IMR-90 (cell line): Measurements from ENCODE around the gene ADGRF4. TPM values are rescaled to one million over a fixed set of nuclear protein-coding genes. Genes with fewer than 3 reads are reported as not detected.

ENCODE experiments used
- ATAC-seq: fragments of 200-7000 bp; cut with Tn5 transposase; 2 replicates; pipeline ENCODE4 v1.9.1; 2020; ENCODE audit warnings: low read depth, mild to moderate bottlenecking, moderate library complexity
- BruUV-seq: library from RNA; stranded (reverse); fragments of 400-500 nt; replicated peaks from 2 replicates; lab custom pipeline; 2021; lab: Mats Ljungman, UMichigan
- CTCF ChIA-PET: fragments of 300-600 bp; formaldehyde crosslinking; extraction: SDS; loops from one replicate; lab custom pipeline; 2021; ENCODE audit warnings: antibody characterized with exemption; lab: Yijun Ruan, JAX
- POLR2A ChIA-PET: fragments of 300-600 bp; sonication (Branson Sonifier 250); formaldehyde crosslinking; loops from one replicate; lab custom pipeline; 2022; ENCODE audit warnings: antibody characterized with exemption; ENCODE audit not compliant: unreplicated experiment; lab: Charles Lee
- DNase-seq: peaks from one replicate; pipeline ENCODE4 v3.0.0; 2013
- H2AFZ ChIP-seq: replicated peaks from 2 replicates; pipeline ENCODE3; 2013; ENCODE audit warnings: low read length, mild to moderate bottlenecking; ENCODE audit not compliant: poor library complexity
- H2AK5ac ChIP-seq: 2 replicates; pipeline ENCODE4 v1.6.1; 2013; ENCODE audit warnings: low read depth, low read length, inconsistent platforms
- H2AK9ac ChIP-seq: replicated peaks from 2 replicates; pipeline ENCODE3; 2013; ENCODE audit warnings: mild to moderate bottlenecking, low read depth, low read length, moderate library complexity; ENCODE audit not compliant: poor library complexity
- H2BK120ac ChIP-seq: 2 replicates; pipeline ENCODE4 v1.6.1; 2013; ENCODE audit warnings: low read depth, low read length, inconsistent platforms
- H2BK15ac ChIP-seq: 3 replicates; pipeline ENCODE4 v1.6.1; 2013; ENCODE audit warnings: low read depth, low read length, inconsistent platforms
- H2BK20ac ChIP-seq: 2 replicates; pipeline ENCODE4 v1.6.1; 2013; ENCODE audit warnings: low read depth, mild to moderate bottlenecking, inconsistent platforms, low read length, moderate library complexity
- H2BK5ac ChIP-seq: 2 replicates; pipeline ENCODE4 v1.6.1; 2013; ENCODE audit warnings: mild to moderate bottlenecking, low read depth, low read length, inconsistent platforms; ENCODE audit not compliant: poor library complexity, severe bottlenecking
- H3K14ac ChIP-seq: replicated peaks from 2 replicates; pipeline ENCODE4 v1.6.1; 2013; ENCODE audit warnings: low read depth, low read length, inconsistent platforms
- H3K18ac ChIP-seq: 2 replicates; pipeline ENCODE4 v1.6.1; 2013; ENCODE audit warnings: low read depth, low read length, control low read depth
- H3K23ac ChIP-seq: 2 replicates; pipeline ENCODE4 v1.6.1; 2013; ENCODE audit warnings: low read depth, low read length, inconsistent platforms
- H3K27ac ChIP-seq: 2 replicates; pipeline ENCODE4 v1.5.1; 2013; ENCODE audit warnings: mild to moderate bottlenecking, control low read depth, low read length; ENCODE audit not compliant: insufficient read depth
- H3K27me3 ChIP-seq: 2 replicates; pipeline ENCODE4 v1.6.1; 2013; ENCODE audit warnings: low read length; ENCODE audit not compliant: control insufficient read depth, insufficient read depth
- H3K36me3 ChIP-seq: 2 replicates; pipeline ENCODE4 v1.6.1; 2013; ENCODE audit warnings: low read length, mixed read lengths; ENCODE audit not compliant: control insufficient read depth, insufficient read depth
- H3K4ac ChIP-seq: 2 replicates; pipeline ENCODE4 v1.6.1; 2013; ENCODE audit warnings: low read depth, low read length, inconsistent platforms
- H3K4me1 ChIP-seq: 2 replicates; pipeline ENCODE4 v1.6.1; 2013; ENCODE audit warnings: low read length, mixed read lengths; ENCODE audit not compliant: control insufficient read depth, insufficient read depth
- H3K4me2 ChIP-seq: 2 replicates; pipeline ENCODE4 v1.6.1; 2013; ENCODE audit warnings: low read depth, mild to moderate bottlenecking, control low read depth, low read length, moderate library complexity
- H3K4me3 ChIP-seq: 2 replicates; pipeline ENCODE4 v1.5.1; 2013; ENCODE audit warnings: low read depth, mild to moderate bottlenecking, control low read depth, low read length, moderate library complexity; ENCODE audit not compliant: insufficient read depth
- H3K56ac ChIP-seq: 2 replicates; pipeline ENCODE4 v1.6.1; 2013; ENCODE audit warnings: low read length, inconsistent platforms; ENCODE audit not compliant: insufficient read depth; ENCODE audit errors: extremely low read depth
- H3K79me1 ChIP-seq, 2 experiments: 2 replicates each; pipeline ENCODE4 v1.6.1; 2013; ENCODE audit warnings: low read length in 2 of 2, inconsistent platforms in 1 of 2, low read depth in 1 of 2
- H3K9ac ChIP-seq: 2 replicates; pipeline ENCODE4 v1.6.1; 2013; ENCODE audit warnings: low read depth, low read length, control low read depth
- H3K9me1 ChIP-seq: 2 replicates; pipeline ENCODE4 v1.6.1; 2013; ENCODE audit warnings: low read length, inconsistent platforms; ENCODE audit not compliant: insufficient read depth
- H3K9me3 ChIP-seq: 2 replicates; pipeline ENCODE4 v1.6.1; 2013; ENCODE audit warnings: low read length; ENCODE audit not compliant: control insufficient read depth, insufficient read depth
- H4K20me1 ChIP-seq: 2 replicates; pipeline ENCODE4 v1.6.1; 2013; ENCODE audit warnings: low read length, inconsistent platforms; ENCODE audit not compliant: insufficient read depth
- H4K5ac ChIP-seq: 2 replicates; pipeline ENCODE4 v1.6.1; 2013; ENCODE audit warnings: mild to moderate bottlenecking, low read depth, low read length, control low read depth
- H4K8ac ChIP-seq, 2 experiments: 2 replicates each; pipeline ENCODE4 v1.6.1; 2013; ENCODE audit warnings: low read depth in 2 of 2, low read length in 2 of 2, control low read depth in 1 of 2, inconsistent platforms in 1 of 2
- H4K91ac ChIP-seq: 2 replicates; pipeline ENCODE4 v1.6.1; 2013; ENCODE audit warnings: low read depth, low read length, inconsistent platforms; ENCODE audit not compliant: insufficient read depth
- BHLHE40 ChIP-seq: fragments of 150-350 bp; IDR thresholded peaks from 2 replicates; pipeline ENCODE4 v1.6.1; 2016; ENCODE audit warnings: mild to moderate bottlenecking, low read depth, low read length
- CEBPB ChIP-seq: IDR thresholded peaks from 2 replicates; pipeline ENCODE4 v1.6.1; 2012; ENCODE audit warnings: low read depth, low read length, improper control_type of control experiment
- CHD1 ChIP-seq: IDR thresholded peaks from 2 replicates; pipeline ENCODE4 v1.6.1; 2012; ENCODE audit warnings: low read depth, low read length, improper control_type of control experiment
- FOS ChIP-seq: fragments of 150-350 bp; IDR thresholded peaks from 2 replicates; pipeline ENCODE4 v1.6.1; 2016; ENCODE audit warnings: low read depth, low read length
- MAFK ChIP-seq: IDR thresholded peaks from 2 replicates; pipeline ENCODE4 v1.6.1; 2012; ENCODE audit warnings: low read depth, low read length, improper control_type of control experiment
- MXI1 ChIP-seq: IDR thresholded peaks from 2 replicates; pipeline ENCODE4 v1.6.1; 2012; ENCODE audit warnings: low read depth, mild to moderate bottlenecking, low read length, moderate library complexity, borderline replicate concordance
- NFE2L2 ChIP-seq: fragments of 150-350 bp; IDR thresholded peaks from 2 replicates; pipeline ENCODE4 v1.6.1; 2016; ENCODE audit warnings: low read depth, mild to moderate bottlenecking, low read length
- POLR2A ChIP-seq: IDR thresholded peaks from 2 replicates; pipeline ENCODE4 v1.6.1; 2012; ENCODE audit warnings: mild to moderate bottlenecking, low read depth, low read length
- RFX5 ChIP-seq: IDR thresholded peaks from 2 replicates; pipeline ENCODE4 v1.8.0; 2012; ENCODE audit warnings: low read depth, mild to moderate bottlenecking, low read length, moderate library complexity
- WGBS, 2 experiments: methylation state at CpG; one replicate each; pipeline versions ENCODE4 v1.1.5 to v1.1.7; 2013; ENCODE audit warnings: missing lambda C conversion rate in 2 of 2; ENCODE audit not compliant: insufficient read length in 1 of 2; ENCODE audit errors: extremely low coverage in 2 of 2; 5-methylcytosine and 5-hydroxymethylcytosine counted together
- dilution Hi-C: fragments of 300-500 bp; cut with HindIII; formaldehyde crosslinking; loops from one replicate; pipeline ENCODE4 v1.14.3; 2018; ENCODE audit warnings: low sequenced_read_pairs; ENCODE audit not compliant: unreplicated experiment
- in situ Hi-C: fragments of 300-500 bp; cut with MboI; formaldehyde crosslinking; loops from 3 replicates; pipeline ENCODE4 v1.14.3; 2019; ENCODE audit warnings: low sequenced_read_pairs, inconsistent platforms, mixed read lengths
- intact Hi-C: fragments of 100-400 bp; cut with micrococcal nuclease; formaldehyde crosslinking; loops from 2 replicates; pipeline ENCODE4 v1.10.0; 2022
- polyA plus RNA-seq, 3 experiments: library from polyadenylated mRNA; depleted of rRNA; stranded (reverse); fragments of >200 nt; gene quantifications; 2 replicates each; pipeline ENCODE4 v1.2.3, GENCODE V29; 2012; ENCODE audit warnings: low replicate concordance in 1 of 3
- total RNA-seq: library from RNA; depleted of rRNA; stranded (reverse); fragments of >200 nt; gene quantifications from 2 replicates; pipeline ENCODE4 v1.2.3, GENCODE V29; 2012
- TF ChIP-seq, protein P1 (sequence below): fragments of 150-350 bp; IDR thresholded peaks from 2 replicates; pipeline ENCODE4 v1.6.1; 2016; ENCODE audit warnings: low read depth, mild to moderate bottlenecking, low read length, moderate library complexity, borderline replicate concordance
- TF ChIP-seq, protein P2 (sequence below): conservative IDR thresholded peaks from 2 replicates; pipeline ENCODE4 v1.5.1; 2012; ENCODE audit warnings: mild to moderate bottlenecking, low read depth, low read length, improper control_type of control experiment
- TF ChIP-seq, protein P3 (sequence below): fragments of 150-350 bp; IDR thresholded peaks from 2 replicates; pipeline ENCODE4 v1.6.1; 2017; ENCODE audit warnings: mild to moderate bottlenecking, antibody characterized with exemption, low read length, low read depth

Gene ADGRF4
- total and polyA plus RNA-seq, 2 of the 4 experiments (the other 2 are of a cell fraction), result under 0.01 to 0.02 TPM

DNA sequence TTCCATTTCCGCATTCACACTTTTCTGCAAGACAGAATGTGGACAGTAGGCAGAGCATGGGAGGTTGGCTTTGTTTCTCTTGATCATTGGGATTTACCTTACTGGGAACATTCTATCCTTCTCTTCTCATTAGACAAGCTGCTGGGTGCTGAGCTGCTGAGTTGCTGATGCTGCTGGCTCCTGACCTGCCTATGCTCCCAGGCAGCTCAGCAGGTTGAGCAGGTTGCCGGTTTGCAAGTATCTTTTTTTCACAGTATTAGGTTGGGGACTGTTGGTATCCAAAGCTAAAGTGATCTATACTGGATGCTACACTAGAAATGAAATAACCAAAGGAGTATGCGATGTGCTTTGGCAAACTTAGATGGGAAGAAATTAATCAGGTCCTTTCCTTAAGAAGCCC lies 23.7 kb upstream of the ADGRF4 start:
- POLR2A ChIA-PET, result no interaction called here
- Histone ChIP-seq H4K91ac (no peak overlapping the region), H4K5ac (no peak overlapping the region), H3K4me2 (no peak overlapping the region), H2BK20ac (no peak overlapping the region), H3K9ac (no peak overlapping the region), H3K4me1 (no peaks in the 10 kb centered on the region), H4K8ac (no peak overlapping the region), H3K9me3 (no peaks in the 10 kb centered on the region), H3K36me3 (no peaks in the 10 kb centered on the region), H2BK120ac (no peak overlapping the region), H3K4ac (no peak overlapping the region), H4K20me1 (no peaks in the 10 kb centered on the region), H3K27ac (no peak overlapping the region), H2BK5ac (no peak overlapping the region), H2BK15ac (no peak overlapping the region), H3K14ac (no peak overlapping the region), H3K4me3 (no peak overlapping the region), H3K18ac (no peak overlapping the region), H2AFZ (no peak overlapping the region), H3K23ac (no peak overlapping the region), H3K79me1 (no peaks in the 10 kb centered on the region), H3K9me1 (no peaks in the 10 kb centered on the region), H3K27me3 (no peaks in the 10 kb centered on the region), H2AK9ac (no peak overlapping the region), H2AK5ac (no peak overlapping the region), H3K56ac (no peak overlapping the region)
- in situ Hi-C loops (no loop called here), intact Hi-C loops (no loop called here), dilution Hi-C loops (no loop called here)
- CTCF ChIA-PET, result no interaction called here
- ATAC-seq, result no peak
- no peak for DNase-seq
- BruUV-seq, result no TSS peak
- WGBS, 2 experiments, result no CpG with 5 or more reads among the region's 3 CpGs
- TF ChIP-seq, protein P1, sequence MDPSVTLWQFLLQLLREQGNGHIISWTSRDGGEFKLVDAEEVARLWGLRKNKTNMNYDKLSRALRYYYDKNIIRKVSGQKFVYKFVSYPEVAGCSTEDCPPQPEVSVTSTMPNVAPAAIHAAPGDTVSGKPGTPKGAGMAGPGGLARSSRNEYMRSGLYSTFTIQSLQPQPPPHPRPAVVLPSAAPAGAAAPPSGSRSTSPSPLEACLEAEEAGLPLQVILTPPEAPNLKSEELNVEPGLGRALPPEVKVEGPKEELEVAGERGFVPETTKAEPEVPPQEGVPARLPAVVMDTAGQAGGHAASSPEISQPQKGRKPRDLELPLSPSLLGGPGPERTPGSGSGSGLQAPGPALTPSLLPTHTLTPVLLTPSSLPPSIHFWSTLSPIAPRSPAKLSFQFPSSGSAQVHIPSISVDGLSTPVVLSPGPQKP, result no peak
- TF ChIP-seq NFE2L2 (no peak), MXI1 (no peak), CHD1 (no peak), MAFK (no peak), FOS (no peak), POLR2A (no peak), BHLHE40 (no peak), CEBPB (no peak), RFX5 (no peak)
- TF ChIP-seq, protein P2, sequence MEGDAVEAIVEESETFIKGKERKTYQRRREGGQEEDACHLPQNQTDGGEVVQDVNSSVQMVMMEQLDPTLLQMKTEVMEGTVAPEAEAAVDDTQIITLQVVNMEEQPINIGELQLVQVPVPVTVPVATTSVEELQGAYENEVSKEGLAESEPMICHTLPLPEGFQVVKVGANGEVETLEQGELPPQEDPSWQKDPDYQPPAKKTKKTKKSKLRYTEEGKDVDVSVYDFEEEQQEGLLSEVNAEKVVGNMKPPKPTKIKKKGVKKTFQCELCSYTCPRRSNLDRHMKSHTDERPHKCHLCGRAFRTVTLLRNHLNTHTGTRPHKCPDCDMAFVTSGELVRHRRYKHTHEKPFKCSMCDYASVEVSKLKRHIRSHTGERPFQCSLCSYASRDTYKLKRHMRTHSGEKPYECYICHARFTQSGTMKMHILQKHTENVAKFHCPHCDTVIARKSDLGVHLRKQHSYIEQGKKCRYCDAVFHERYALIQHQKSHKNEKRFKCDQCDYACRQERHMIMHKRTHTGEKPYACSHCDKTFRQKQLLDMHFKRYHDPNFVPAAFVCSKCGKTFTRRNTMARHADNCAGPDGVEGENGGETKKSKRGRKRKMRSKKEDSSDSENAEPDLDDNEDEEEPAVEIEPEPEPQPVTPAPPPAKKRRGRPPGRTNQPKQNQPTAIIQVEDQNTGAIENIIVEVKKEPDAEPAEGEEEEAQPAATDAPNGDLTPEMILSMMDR, result no peak
- TF ChIP-seq, protein P3, sequence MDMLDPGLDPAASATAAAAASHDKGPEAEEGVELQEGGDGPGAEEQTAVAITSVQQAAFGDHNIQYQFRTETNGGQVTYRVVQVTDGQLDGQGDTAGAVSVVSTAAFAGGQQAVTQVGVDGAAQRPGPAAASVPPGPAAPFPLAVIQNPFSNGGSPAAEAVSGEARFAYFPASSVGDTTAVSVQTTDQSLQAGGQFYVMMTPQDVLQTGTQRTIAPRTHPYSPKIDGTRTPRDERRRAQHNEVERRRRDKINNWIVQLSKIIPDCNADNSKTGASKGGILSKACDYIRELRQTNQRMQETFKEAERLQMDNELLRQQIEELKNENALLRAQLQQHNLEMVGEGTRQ, result no peak
